GM18502 (cell line): ENCODE measurements around the gene UBE3C.

Experiments
- ATAC-seq: cut with Tn5 transposase; IDR thresholded peaks from one replicate; pipeline ENCODE4 v1.9.1; 2021; ENCODE audit warnings: mild to moderate bottlenecking; ENCODE audit not compliant: unreplicated experiment, poor library complexity

The UBE3C gene

DNA sequence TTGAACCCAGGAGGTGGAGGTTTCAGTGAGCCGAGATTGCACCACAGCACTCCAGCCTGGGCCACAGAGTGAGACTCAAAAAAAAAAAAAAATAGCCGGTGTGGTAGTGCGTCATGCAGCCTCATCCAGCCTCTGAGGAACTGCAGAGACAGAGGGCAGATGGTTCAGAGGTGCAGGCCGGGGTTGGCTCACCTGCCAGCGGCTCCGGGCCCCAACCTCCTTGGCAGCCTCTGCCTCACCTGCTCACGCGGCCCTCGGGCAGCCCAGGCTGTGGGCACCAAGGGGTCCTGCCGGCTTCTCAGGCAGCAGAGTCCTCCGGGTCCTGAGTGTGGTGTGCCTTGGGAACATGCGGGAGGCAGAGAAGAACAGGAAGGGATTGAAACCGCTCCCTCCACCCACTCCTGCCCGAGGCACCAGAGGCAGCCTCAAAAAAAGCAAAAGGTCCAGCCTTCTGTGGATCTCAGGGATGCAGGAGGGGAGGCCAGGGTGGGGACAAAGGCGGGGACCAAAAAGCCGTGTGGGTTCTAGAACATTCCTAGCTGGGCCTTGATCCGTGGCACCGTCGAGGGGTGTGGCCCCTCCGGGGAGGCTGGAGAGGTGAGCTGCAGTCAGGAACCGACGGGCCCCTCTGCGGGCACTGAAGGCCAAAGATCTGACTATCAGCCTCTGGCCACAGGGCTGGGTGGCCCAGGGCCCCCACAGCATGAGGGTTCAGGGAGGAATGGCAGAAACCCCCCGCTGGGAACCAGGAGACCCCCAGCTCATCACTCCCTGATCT is 142.7 kb downstream of the UBE3C start:
- ATAC-seq = no peak

DNA sequence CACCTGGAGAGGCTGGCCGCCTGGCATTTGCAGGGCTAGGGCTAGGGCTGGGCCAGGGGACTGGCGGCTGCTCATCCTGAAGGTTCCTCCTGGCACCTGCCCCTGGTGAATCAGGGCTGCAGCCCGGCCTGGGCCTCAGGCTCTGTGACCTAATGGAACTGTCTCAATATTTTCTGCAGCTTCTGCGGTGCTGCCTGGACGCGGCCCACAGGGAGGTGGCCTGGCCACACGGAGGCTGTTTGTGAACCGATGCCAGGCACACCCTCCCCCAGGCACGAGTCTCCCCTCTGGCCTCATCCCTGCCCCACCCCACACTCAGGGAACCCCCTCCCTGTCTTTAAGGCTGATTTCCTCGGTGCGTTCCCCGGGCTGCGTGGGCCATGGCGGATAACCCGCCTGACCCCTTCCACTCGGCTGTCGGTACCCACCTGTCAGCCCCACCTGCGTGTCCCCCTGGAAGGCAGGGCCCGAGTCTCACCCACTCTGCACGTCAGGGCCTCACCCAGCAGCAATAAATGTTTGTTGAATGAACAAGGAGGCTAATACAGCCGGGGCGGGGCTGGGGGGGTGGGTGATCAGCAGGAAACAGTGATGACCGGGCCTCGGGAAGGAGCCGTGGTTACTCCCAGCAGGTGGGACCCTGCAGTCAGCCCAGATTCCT is 143.5 kb downstream of the UBE3C start:
- ATAC-seq = no peak

DNA sequence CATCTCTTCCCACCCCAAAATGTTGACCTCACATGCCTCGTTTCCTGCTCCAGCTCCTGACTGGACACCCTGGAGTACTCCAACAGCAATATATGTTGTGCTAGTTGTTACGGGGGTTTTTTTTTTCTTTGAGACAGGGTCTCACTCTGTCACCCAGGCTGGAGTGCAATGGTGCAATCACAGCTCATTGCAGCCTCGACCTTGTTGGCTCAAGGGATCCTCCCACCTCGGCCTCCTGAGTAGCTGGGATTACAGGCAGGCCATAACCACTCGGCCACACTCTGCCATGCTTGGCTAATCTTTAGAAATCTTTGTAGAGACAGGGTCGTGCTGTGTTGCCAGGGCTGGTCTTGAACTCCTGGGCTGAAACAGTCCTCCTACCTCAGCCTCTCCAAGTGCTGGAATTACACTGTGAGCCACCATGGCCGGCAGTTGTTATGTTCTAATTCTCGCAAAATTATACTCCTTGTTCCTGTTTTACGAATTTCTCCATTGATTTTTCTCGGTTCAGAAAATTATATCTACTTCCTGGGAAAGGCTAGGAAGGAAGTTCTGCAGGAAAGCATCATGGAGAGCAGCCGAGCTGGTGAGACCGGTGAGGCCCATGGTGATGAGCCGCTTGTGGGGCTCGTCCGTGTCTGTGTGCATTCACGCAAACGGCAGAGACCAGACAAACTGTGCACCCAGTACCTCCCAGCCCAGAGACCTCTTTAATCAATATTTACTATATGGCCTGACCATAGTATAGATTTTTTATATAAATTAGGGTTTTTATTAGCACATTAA is 145.7 kb downstream of the UBE3C start:
- ATAC-seq = no peak

DNA sequence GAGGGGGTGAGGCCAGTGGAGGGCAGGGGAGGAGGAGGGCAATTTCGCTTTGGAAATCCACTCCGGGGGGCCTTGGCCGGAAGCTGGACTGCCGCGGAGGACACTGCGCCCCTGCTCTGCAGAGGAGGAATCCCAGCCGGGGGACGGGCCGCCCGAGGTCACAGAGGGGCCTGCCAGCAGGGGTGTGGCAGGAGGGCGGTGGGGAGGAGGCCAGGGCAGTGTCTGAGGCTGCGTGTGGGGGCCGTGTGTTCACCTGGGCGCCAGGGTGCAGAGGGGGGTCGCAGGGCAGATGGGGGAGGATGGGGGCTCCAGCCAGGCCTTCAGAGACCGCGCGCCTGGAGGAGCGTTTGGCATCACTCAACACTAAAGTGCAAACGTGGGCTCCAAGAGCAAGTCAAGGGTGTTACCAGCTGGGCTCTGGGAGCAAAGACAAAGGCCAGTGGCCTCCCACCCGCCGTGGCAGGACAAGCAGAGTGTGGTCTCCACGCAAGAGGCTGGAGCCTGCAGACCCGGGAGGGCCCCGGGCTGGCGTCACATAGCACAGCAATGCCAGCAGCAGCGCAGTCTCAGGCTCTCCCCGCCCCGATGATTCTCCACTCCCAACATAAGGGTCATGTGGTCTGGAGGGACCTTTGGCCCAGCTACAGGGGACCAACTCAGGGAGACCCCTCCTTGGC is 152.8 kb downstream of the UBE3C start:
- no peak for ATAC-seq

DNA sequence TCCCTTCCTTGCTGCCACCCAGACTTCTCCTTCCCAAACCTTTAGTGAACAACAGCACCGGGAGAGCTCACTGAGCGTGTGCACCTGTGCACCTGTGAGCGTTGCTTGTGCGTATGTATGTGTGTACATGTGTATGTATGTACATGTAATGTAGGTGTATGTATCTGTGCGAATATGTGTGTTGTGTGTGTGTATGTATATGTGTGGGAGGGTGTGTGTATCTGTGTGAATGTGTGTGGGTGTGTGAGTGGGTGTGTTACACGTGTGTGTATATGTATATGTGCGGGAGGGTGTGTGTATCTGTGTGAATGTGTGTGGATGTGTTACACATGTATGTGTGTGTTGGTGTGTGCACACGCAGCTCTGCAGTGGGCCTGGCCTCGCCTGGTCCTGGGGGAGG is 153.5 kb downstream of the UBE3C start:
- ATAC-seq = no peak

DNA sequence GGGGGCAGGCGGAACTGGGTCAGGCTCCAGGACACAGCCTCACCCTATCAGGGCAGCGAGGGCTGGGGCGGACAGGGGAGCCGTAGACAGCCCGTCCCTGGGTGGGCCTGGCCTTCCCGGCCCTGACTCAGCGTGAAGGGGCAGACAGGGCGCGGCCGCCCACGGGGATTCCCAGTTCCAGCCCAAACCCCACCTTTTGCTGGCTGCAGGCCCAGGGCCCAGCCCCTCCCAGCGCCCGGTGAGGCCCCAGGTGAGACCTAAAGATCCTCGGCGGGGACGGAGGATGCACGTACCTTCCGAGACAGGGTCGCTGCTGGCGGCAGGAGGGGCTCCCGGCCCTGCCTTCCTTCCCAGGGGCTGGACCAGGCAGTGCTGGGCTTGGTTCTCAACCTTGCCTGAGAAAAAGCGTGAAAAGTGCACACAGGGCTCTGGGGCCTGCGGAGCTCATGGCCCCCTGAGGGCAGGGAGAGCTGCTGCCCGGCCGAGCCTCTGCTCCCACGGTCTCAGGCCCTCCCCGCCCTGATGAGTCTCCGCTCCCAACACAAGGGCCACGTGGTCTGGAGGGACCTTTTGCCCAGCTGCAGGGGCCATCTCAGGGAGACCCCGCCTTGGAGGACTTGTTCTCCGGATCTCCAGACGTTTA is 154.2 kb downstream of the UBE3C start:
- no peak for ATAC-seq

DNA sequence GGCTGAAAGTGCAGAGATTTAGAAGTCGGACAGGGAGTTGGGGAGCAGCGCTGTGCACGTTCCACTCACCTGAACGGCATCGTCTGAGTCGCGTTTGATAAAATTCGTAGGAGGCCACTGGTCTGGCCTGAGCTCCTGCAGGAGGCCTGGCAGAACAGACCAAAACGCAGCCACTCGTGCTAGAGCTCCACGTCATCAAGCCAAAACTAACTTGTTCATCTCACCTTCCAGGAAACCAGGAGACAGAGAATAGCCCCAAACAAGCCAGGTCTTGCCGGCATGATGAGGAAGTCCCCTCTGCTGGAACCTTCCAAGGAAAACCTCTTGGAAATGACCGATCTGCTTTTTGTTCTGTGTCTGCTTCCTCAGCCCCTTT is 154.7 kb downstream of the UBE3C start:
- ATAC-seq = no peak

DNA sequence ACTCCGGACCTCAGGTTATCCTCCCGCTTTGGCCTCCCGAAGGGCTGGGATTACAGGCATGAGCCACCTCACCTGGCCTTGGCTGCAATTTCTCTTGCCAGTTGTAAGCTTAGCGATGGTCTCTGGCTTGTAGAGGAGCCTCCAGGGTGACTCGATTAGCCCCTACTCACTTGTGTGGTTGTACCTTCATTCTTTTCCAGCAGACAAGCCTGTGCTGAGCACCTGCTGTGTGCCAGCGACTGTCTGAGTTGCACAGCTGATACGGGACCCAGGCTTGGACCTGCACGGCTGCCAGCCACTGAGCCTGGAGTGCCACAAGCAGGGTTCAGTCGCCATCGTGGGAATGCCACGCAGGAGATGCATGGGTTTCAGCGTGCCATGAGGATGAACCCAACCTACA is 156.0 kb downstream of the UBE3C start:
- no peak for ATAC-seq

DNA sequence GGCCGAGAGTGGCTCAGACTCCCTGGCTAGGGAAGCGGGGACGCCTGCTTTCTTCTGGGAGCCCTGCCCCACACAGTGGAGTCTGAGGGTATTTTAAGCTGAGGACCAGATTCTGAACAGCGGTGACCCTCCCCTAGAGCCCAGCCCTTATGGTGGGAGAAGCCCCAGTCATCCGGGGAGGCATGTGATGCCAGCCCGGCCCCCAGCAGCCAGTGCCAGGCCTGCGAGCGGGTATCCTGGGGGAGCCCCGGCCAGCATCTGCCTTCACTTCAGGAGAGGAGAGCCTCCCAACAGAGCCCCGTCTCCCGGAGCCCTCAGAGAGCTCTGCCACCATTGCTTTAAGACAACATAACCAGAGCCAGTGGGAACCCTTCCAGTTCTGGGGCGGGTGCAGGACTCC is 156.6 kb downstream of the UBE3C start:
- no peak for ATAC-seq

DNA sequence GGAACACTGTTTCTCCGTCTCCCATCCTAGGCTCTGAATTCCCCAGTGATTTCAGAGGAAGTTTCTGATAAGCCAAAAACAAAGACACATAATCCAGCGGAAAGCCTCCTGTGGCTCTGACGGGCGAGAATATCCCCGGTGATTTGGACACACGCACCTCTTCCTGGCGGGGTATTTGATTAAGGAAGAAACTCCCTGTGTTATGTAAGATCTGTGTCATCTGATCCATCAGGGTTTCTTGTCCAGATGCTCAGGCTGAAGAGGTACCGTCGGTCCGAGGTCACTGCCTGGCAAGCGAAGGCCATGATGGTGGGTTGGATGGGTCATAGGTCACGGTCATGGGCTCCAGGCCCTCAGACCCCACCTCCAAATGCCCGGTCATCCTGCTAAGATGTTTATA is 158.5 kb downstream of the UBE3C start:
- no peak for ATAC-seq

DNA sequence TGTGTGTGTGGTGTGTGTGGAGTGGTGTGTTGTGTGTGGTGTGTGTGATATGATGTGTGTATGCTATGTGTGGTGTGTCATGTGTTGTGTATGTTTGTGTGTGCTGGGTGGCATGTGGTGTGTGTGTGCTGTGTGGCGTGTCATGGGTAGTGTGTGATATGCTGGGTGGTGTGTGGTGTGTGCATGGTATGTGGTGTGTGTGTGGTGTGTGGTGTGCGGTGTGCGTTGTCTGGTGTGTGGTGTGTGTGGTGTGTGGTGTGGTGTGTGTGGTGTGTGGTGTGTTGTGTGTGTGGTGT is 160.5 kb downstream of the UBE3C start:
- ATAC-seq = no peak

DNA sequence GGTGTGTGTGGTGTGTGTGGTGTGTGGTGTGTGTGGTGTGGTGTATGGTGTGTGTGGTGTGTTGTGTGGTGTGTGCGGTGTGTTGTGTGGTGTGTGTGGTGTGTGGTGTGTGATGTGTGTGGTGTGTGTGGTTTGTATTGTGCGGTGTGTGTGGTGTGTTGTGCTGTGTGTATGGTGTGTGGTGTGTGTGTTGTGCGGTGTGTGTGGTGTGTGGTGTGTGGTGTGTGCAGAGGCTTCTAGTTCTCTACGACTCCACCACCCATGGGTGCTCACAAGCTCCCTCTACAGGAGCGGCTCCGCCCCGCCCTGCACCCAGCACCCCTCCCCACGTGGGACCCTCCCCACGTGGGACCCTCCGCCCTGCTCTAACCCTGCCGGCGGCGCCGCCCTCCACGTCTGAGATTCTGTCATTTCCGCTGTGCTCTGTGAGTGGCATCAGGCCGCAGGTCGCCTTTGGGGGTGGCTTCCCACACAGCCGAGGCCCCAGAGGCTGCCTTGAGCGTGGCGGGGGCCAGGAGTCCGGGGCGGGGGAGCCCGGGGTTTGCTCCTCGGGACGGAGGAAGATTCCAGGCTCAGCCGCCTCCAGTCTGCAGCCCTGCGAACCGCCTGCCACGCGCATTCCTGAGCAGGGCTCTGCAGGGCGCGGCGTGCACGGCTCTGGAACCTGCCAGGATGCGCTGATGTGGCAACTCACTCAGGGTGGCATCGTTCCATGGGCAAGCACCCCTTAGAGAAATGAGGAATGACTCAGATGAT is 161.1 kb downstream of the UBE3C start:
- ATAC-seq = no peak

DNA sequence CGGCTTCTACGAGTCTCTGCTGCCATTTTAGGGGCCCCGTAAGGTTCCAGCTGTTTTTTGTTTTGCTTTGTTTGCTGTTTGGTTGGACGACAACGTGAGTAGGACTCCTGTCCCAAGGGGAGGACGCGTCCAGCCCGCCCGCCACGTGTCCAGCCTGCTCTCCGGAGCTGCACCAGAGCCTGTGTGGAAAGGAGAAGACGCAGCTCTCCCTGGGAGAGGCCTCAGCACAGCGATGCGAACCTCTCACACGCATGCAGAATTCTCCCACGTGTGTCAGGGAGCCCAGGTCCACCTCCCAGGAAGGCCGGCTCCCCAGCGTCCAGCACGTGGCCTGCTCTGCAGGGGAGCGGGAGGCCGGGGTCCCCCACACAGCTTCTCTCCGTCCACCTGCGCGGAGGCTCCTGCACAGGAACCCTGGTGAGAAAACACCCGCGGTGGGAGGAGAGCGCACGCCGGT is 161.7 kb downstream of the UBE3C start:
- no peak for ATAC-seq

DNA sequence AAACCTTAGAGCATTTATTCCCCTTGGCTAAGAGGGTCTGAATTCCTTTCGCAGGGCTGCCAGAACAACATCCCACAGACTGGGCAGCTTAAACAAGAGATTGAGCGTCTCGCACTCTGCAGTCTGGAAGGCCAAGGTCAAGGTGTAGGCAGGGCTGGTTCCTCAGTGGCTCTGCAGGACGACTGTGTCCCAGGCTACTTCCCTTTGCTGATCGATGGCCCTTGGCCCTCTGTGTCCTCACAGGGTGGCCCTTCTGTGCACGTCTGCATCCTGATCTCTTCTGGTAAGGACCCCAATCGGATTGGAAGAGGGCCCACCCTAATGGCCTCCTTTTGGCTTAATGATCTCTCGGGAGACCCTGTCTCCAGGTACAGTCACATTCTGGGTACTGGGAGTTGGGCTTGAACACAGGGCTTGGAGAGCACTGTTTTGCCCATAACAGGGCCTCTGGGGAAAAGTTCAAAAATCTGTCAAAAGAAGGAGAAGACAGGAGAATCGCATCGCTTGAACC is 162.9 kb downstream of the UBE3C start:
- ATAC-seq = no peak

DNA sequence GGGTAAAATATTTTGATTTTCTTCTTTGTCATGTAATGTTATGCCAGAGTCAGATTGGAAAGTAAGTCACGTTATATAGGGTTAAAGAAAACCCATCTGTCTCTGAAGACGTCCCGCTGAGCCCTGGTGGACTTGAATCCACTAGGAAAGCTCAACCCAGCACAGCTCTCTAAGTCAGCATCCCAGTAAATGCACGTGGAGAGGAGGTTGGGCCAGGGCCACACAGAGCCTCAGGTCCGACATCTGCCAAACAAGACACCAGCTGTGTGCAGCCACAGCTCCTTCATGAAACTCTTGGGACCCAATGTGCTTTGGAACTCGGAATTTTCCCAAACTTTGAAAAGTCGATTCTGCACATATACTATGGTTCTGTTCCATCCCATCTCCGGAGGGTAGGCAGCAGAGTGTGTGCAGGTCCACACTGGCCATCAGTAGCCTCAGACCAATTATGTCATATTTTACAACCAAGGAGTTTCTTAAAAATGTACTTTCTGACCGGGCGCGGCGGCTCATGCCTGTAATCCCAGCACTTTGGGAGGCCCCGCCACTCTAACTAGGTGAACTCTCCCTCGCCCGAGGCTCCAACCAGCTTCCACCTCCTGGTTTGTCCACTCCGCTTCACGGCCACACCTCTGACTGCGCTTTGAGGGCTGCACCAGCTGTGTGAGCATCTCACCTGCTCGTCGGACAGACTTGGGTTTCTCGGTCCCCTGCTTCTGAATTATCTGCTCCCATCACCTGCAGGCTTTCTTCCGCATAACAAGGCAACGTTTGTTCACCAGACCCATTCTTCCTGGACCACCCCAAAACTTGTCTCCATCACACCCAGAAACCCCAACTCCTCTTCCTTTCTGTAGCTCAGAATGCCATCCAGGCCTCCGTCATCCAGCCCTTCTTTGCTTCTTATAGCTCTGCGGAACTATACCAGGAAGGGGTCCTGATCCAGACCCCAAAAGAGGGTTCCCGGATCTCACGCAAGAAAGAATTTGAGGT is 168.4 kb downstream of the UBE3C start:
- no peak for ATAC-seq

DNA sequence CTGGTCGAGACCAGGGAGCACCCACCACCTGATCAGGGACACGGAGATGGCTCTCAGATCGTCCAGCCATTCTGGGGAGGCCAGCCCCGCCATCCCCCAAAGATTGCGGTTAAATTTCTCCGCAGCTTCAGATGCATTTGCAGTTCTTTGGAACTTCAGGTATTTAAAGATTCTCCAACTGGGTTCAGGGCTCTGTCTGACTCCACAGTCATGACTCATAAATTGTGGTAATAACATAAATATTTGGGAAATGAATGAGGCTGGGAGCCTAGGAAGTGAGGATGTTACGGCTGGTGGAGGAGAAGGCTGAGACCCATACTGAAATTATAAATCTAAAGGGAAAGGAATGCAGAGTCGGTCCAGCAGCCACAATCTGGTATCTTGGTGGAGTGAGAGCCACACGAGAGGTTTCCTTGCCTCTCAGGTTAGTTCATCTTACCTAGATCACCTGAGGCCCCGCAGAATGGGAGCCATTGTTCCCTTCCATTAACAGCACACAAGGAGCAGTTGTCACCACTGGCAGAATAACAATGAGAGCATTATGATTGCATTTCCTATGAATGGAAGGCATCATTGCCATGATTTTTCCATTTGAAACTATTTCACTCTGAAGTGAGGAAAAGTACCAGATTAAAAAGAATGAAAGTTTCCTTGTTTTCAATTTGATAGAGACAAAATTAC is 171.4 kb downstream of the UBE3C start:
- no peak for ATAC-seq

DNA sequence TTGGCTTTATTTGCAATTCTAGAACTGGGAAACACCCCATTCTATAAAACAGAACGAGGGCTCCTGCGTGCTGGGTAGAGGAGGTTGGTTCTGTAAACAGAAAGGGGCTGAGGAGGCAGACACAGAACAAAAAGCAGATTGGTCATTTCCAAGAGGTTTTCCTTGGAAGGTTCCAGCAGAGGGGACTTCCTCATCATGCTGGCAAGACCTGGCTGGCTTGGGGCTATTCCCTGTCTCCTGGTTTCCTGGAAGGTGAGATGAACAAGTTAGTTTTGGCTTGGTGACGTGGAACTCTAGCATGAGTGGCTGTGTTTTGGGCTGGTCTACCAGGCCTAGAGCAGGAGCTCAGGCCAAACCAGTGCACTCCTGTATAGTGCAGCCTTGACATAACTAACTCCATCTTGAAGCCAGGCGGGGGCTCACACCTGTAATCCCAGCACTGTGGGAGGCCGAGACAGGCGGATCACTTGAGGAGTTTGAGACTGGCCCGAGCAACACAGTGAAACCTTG is 172.0 kb downstream of the UBE3C start:
- ATAC-seq = no peak

DNA sequence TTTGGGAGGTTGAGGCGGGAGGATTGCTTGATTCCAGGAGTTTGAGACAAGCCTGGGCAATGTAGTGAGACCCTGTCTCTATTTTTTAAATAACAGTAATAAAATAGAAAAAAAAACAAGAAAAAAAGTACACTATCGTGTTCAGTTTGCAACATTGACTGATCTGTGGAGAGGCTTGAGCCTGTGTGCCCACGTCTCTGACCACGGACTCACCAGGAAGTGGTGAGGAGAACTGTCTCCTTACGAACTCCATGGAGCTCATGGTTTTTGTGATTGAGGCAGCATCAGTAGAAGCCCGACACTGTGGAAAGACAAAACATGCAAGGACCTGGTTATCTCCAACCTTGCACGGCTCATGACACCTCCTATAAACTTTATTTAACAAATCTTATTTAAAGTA is 174.2 kb downstream of the UBE3C start:
- ATAC-seq = no peak
